Measurements from ENCODE around the gene HAGHL. TPM values are rescaled to one million over a fixed set of nuclear protein-coding genes. Genes with fewer than 3 reads are reported as not detected.
"Not testable (repeated sequence)": the region's sequence is repeated elsewhere in the genome, so short reads cannot be mapped to it uniquely, and the experiment has no call there.

HAGHL gene
- polyA plus RNA-seq, 2 of the 4 experiments (the other 2 are of a cell fraction) = 4.4 to 22.0 TPM

DNA sequence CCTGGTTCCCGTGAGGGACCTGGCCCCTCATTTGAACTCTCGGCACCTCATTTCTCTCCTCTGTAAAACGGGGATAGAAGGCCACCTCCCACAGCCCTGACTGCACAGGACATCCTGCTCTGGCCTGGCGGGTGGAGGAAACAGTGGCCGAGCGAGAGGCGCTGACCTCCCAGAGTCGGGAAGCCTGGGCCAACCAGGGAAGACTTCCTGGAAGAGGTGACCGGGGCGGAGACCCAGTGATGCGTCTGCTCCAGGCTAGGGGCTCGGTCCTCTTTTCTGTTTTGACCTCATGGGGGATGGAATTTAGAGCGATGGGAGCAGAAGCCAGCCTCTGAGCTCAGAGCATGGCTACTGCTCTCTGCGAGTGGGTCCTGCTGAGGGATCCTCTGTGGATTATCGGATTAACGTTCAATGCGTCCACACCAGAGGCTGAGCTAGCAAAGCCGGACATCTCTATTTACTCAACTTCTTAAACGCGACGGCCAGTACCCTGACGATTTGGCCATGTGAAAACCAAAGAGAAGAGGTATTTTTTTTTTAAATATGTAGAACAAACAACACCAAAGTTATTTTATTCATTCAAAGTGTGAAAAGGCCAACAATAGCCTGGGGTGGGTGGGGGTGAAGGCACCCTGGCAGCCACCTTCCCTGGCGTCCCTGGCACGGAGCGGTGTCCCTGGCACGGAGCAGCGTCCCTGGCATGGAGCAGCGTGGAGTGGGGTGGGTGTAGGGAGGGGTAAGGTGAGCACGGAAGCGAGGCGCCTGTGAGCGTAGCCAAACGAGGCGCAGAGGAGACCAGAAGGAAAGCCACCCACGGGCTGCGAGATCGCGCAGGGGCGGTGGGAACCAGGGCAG, 24.5 kb downstream of the HAGHL start:
- ATAC-seq = no peak; a peak in 1 of 6 replicates
- no peaks in the 10 kb centered on the region for H3K9me3 ChIP-seq
- FAIRE-seq = no peak
- no peak overlapping the region for H3K4me3 ChIP-seq
- no peak overlapping the region for H3K4me2 ChIP-seq
- H3K27ac ChIP-seq = no peak overlapping the region
- WGBS (ENCODE audit: missing lambda C conversion rate) = 83% methylated on average over 39 of the region's 39 CpGs
- DNase-seq (ENCODE audit: low read depth in 1 of 2, low spot score in 1 of 2) = no peak
- CTCF ChIA-PET = interaction anchor here (0.7 to 6.0 kb wide), 7 partner anchors 9 to 170 kb away, joined by 3 to 63 read pairs (median 6); partner anchors contain the start of genes CIAO3 and MSLN
- no peaks in the 10 kb centered on the region for H3K4me1 ChIP-seq
- peak; percentile 79 for TF ChIP-seq ZFP36 (IDR thresholded peaks at IDR 0.05; ENCODE audit: borderline replicate concordance, partially characterized antibody)
- no peak for TF ChIP-seq GATA3 (IDR thresholded peaks at IDR 0.05; ENCODE audit: borderline replicate concordance)
- POLR2A ChIA-PET = interaction anchor here (1.1 kb wide), 1 partner anchor 10 kb away, joined by 3 read pairs; the partner anchor contains the start of gene CIAO3

DNA sequence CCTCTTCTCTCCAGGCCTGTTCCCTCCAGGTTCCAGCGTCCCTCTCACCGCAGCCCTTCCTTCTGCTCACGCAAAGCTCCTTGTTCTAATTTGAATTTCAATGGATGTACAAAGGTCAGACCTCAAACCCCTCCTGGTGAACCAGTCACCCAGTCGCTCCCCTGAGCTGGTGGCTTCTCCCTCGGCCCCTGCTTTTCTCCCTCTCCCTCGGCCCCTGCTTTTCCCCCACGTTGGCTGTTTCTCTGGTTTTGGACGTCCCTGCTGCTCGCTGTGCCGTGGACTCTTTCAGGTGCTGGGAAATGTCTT, 25.1 kb downstream of the HAGHL start:
- no peak overlapping the region for H3K4me2 ChIP-seq
- H3K9me3 ChIP-seq = no peaks in the 10 kb centered on the region
- ChIA-PET CTCF (interaction anchor here (0.7 to 6.0 kb wide), 3 partner anchors 13 to 171 kb away, joined by 3 to 63 read pairs (median 3); no protein-coding TSS in a partner anchor), POLR2A (no interaction called here)
- no peaks in the 10 kb centered on the region for H3K4me1 ChIP-seq
- no peak for TF ChIP-seq KDM5A (IDR thresholded peaks at IDR 0.05)
- TF ChIP-seq, protein P1, sequence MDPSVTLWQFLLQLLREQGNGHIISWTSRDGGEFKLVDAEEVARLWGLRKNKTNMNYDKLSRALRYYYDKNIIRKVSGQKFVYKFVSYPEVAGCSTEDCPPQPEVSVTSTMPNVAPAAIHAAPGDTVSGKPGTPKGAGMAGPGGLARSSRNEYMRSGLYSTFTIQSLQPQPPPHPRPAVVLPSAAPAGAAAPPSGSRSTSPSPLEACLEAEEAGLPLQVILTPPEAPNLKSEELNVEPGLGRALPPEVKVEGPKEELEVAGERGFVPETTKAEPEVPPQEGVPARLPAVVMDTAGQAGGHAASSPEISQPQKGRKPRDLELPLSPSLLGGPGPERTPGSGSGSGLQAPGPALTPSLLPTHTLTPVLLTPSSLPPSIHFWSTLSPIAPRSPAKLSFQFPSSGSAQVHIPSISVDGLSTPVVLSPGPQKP (IDR thresholded peaks at IDR 0.05; ENCODE audit: low read depth, low read length) = no peak
- no peak overlapping the region for H3K27ac ChIP-seq
- DNase-seq (ENCODE audit: low read depth in 1 of 2, low spot score in 1 of 2) (no peak), FAIRE-seq (no peak), ATAC-seq (no peak)
- 71% methylated on average over 10 of the region's 10 CpGs for WGBS (ENCODE audit: missing lambda C conversion rate)
- no peak overlapping the region for H3K4me3 ChIP-seq

DNA sequence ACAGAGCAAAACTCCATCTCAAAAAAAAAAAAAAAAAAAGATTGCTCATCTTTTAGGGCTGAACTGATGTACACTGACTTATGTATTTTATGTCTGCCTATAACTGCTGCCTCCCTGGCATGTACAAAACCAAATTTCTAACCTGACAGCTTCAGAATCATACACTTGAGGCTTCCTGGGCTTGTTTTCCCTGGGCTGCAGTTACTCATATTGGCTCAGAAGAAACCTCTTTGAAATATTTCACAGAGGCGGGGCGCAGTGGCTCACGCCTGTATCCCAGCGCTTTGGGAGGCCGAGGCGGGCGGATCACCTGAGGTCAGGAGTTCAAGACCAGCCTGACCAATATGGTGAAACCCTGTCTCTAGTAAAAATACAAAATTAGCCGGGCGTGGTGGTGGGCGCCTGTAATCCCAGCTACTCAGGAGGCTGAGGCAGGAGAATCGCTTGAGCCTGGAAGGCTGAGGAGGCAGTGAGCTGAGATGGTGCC, 27.3 kb downstream of the HAGHL start:
- FAIRE-seq; H3K4me2 ChIP-seq; H3K4me3 ChIP-seq; H3K9me3 ChIP-seq; DNase-seq (ENCODE audit: low read depth in 1 of 2, low spot score in 1 of 2); H3K4me1 ChIP-seq; H3K27ac ChIP-seq; POLR2A ChIA-PET; ATAC-seq: not testable (repeated sequence)
- CTCF ChIA-PET = interaction anchor here (1.1 to 4.4 kb wide), 5 partner anchors 9 to 43 kb away, joined by 3 to 41 read pairs (median 10); partner anchors contain the start of genes CHTF18, CIAO3 and RPUSD1
- 77% methylated on average over 11 of the region's 11 CpGs for WGBS (ENCODE audit: missing lambda C conversion rate)

DNA sequence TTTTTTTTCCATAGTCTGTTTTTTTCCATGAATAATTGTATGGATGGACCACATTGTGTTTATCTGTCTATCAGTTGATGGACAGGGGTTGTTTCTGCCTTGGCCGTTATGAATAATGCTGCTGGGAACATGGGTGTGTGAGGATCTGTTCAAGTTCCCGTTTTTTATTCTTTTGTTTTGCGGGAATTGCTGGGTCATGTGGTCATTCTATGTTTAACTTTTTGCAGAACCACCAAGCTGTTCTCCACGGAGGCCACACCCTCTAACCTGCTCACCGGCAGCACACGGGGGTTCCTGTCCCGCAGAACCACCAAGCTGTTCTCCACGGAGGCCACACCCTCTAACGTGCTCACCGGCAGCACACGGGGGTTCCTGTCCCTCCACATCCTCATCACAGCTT, 27.8 kb downstream of the HAGHL start:
- Histone ChIP-seq H3K4me2 (no peak overlapping the region), H3K9me3 (no peaks in the 10 kb centered on the region), H3K4me1 (no peaks in the 10 kb centered on the region), H3K4me3 (no peak overlapping the region), H3K27ac (no peak overlapping the region)
- CTCF ChIA-PET = interaction anchor here (1.1 to 4.4 kb wide), 5 partner anchors 10 to 43 kb away, joined by 3 to 41 read pairs (median 10); partner anchors contain the start of genes CHTF18, CIAO3 and RPUSD1
- FAIRE-seq (no peak), DNase-seq (ENCODE audit: low read depth in 1 of 2, low spot score in 1 of 2) (no peak), ATAC-seq (no peak)
- no peak for TF ChIP-seq HOXB13 (CRISPR knock-in tag; IDR thresholded peaks at IDR 0.05; ENCODE audit: low read depth)
- TF ChIP-seq HDAC2 (IDR thresholded peaks at IDR 0.05) = no peak
- TF ChIP-seq, protein P2, sequence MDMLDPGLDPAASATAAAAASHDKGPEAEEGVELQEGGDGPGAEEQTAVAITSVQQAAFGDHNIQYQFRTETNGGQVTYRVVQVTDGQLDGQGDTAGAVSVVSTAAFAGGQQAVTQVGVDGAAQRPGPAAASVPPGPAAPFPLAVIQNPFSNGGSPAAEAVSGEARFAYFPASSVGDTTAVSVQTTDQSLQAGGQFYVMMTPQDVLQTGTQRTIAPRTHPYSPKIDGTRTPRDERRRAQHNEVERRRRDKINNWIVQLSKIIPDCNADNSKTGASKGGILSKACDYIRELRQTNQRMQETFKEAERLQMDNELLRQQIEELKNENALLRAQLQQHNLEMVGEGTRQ (IDR thresholded peaks at IDR 0.05) = no peak
- TF ChIP-seq ZNF302 (CRISPR knock-in tag; IDR thresholded peaks at IDR 0.05) = no peak
- TF ChIP-seq MYC (IDR thresholded peaks at IDR 0.05; ENCODE audit: borderline replicate concordance, low read length) = no peak
- no peak for TF ChIP-seq TP53 (CRISPR knock-in tag; IDR thresholded peaks at IDR 0.05)
- TF ChIP-seq, protein P3, sequence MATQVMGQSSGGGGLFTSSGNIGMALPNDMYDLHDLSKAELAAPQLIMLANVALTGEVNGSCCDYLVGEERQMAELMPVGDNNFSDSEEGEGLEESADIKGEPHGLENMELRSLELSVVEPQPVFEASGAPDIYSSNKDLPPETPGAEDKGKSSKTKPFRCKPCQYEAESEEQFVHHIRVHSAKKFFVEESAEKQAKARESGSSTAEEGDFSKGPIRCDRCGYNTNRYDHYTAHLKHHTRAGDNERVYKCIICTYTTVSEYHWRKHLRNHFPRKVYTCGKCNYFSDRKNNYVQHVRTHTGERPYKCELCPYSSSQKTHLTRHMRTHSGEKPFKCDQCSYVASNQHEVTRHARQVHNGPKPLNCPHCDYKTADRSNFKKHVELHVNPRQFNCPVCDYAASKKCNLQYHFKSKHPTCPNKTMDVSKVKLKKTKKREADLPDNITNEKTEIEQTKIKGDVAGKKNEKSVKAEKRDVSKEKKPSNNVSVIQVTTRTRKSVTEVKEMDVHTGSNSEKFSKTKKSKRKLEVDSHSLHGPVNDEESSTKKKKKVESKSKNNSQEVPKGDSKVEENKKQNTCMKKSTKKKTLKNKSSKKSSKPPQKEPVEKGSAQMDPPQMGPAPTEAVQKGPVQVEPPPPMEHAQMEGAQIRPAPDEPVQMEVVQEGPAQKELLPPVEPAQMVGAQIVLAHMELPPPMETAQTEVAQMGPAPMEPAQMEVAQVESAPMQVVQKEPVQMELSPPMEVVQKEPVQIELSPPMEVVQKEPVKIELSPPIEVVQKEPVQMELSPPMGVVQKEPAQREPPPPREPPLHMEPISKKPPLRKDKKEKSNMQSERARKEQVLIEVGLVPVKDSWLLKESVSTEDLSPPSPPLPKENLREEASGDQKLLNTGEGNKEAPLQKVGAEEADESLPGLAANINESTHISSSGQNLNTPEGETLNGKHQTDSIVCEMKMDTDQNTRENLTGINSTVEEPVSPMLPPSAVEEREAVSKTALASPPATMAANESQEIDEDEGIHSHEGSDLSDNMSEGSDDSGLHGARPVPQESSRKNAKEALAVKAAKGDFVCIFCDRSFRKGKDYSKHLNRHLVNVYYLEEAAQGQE (IDR thresholded peaks at IDR 0.05) = no peak
- TF ChIP-seq JUNB (IDR thresholded peaks at IDR 0.05) = no peak
- no peak for TF ChIP-seq MAFK (IDR thresholded peaks at IDR 0.05; ENCODE audit: partially characterized antibody)
- no peak for TF ChIP-seq RNF2 (IDR thresholded peaks at IDR 0.05; ENCODE audit: borderline replicate concordance, low read depth)
- POLR2A ChIA-PET = no interaction called here
- 60% methylated on average over 11 of the region's 11 CpGs for WGBS (ENCODE audit: missing lambda C conversion rate)
